HL-60/S4 treated with phorbol 12-myristate 13-acetate at 8.2 ng/mL for 4 days and 3 days (cell line): ENCODE measurements around the gene WDFY4.
"Not testable (repeated sequence)": the region's sequence is repeated elsewhere in the genome, so short reads cannot be mapped to it uniquely, and the experiment has no call there.

Experiments used
- in situ Hi-C: fragments of 300-500 bp; cut with MboI; formaldehyde crosslinking; loops from 2 replicates; pipeline ENCODE4 v1.15.0; 2022; ENCODE audit warnings: low sequenced_read_pairs

WDFY4 gene, protein sequence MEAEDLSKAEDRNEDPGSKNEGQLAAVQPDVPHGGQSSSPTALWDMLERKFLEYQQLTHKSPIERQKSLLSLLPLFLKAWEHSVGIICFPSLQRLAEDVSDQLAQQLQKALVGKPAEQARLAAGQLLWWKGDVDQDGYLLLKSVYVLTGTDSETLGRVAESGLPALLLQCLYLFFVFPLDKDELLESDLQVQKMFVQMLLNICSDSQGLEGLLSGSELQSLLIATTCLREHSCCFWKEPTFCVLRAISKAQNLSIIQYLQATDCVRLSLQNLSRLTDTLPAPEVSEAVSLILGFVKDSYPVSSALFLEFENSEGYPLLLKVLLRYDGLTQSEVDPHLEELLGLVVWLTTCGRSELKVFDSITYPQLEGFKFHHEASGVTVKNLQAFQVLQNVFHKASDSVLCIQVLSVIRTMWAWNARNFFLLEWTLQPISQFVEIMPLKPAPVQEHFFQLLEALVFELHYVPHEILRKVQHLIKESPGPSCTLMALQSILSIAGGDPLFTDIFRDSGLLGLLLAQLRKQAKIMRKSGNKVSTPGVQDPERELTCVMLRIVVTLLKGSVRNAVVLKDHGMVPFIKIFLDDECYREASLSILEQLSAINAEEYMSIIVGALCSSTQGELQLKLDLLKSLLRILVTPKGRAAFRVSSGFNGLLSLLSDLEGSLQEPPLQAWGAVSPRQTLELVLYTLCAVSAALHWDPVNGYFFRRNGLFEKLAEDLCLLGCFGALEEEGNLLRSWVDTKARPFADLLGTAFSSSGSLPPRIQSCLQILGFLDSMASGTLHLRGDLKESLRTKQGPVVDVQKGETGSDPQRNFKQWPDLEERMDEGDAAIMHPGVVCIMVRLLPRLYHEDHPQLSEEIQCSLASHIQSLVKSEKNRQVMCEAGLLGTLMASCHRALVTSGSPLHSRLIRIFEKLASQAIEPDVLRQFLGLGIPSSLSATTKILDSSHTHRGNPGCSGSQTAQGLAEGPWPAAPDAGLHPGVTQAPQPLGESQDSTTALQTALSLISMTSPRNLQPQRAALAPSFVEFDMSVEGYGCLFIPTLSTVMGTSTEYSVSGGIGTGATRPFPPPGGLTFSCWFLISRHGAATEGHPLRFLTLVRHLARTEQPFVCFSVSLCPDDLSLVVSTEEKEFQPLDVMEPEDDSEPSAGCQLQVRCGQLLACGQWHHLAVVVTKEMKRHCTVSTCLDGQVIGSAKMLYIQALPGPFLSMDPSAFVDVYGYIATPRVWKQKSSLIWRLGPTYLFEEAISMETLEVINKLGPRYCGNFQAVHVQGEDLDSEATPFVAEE (N-terminal part only)

DNA sequence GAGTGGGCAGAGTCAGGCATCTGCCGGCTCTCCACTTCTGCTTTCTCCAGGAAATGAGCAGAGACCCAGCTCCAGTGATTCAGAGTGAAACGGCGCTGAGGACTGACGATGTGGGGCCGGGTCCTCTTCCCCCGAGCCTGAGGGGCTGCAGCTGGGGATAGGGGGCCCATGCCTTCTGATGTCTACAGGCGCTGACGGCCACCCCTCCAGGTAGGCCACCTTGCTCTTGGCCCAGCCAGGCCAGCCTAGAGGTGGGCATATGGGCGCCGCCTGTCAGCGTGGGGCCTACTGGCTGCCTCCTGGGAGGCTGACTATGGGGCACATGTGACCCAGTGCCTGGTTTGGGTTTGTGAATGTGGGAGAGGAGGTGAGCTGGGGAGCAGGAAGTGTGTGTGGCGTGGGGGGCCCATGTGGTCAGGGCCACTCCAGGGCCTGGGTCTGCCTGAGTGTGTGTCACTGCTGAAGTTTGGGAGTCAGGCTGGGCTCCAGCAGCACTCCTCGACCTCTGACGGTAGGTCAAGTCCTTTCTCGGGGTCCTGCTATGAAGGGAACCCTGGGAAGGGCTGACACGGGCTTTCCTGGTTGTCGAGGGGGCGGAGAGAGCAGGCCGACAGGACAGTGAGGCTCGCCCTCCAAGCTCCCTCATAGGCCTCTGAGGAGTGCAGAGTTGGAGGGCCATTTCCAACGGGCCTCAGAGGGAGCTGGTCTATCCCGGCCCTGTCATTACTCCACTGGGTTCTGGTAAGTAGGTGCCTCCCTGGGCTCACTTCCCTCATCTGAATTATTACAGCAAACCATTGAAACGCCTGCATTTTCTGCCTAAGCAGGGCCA, at the start of gene WDFY4:
Gene WDFY4, plus strand, starts transcription at position 82 of the 832 bp plus-strand sequence. CDS start 24,860 bp downstream, outside the sequence.
- in situ Hi-C loops, result no loop called here

DNA sequence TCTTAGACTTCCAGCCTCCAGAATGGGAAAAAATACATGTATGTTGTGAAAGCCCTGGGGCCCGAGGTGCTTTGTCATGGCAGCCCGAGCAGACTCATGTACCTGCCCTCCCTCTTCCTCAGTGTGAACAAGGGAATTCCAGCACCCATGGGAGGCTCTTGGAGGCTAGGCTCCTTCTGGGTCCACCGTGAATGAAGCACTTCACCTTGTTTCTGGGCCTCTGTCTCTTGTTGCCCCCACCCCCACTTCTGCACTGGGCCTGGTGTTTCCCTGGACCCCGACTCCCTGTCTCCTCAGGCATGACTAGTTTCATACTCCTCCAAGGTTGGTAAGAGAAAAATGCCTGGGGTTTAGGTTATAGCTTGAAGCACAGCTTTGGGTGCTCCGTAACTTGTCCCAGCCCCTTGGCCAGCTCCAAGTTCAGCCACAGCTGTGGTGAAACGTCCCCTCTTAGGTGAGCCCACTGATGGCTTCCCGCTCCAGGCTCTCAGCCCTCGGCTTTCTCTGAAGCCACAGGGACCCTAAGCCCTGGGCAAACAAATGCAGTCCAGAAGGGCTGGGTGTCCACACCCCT, 49.6 kb upstream of the WDFY4 start:
- in situ Hi-C loops, result no loop called here

DNA sequence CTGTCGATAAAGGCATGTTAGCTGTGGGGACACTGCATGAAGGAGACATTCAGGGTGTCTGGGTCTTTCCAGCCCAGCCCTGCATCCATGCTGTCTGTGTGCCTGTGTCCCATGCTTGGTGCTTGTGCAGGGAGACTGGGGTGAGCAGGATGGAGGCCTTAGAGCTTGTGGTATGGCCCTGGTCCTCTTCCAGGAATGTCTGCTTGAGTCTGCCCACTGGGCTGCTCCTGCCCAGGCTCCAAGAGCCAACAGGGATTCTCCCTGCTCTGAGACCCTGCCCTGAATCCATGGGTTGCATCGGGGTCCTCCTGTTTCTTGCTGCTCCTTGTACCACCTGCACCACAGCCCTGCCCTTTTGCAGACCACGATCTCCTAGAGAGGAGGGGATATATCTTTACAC, 48.4 kb upstream of the WDFY4 start:
- in situ Hi-C loops, result no loop called here

DNA sequence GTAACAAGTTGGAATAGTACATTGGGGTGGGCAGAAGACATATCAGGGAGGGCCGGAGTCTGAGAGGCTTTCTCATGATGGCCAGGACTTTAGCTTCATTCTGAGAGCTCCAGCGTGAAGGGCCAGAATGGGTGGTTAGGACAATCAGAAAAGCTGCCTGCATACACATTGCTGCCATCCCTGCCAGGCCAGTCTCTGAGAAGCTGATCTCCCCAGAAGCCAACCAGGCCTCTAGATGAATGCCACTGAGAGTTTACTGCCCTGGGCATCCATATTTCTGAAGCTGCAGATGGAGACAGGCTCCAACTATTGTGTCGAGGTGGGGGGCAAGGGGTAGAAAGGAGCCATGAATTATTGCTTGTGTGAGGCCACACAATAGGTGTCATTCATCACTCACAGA, 47.8 kb upstream of the WDFY4 start:
- in situ Hi-C loops, result no loop called here

DNA sequence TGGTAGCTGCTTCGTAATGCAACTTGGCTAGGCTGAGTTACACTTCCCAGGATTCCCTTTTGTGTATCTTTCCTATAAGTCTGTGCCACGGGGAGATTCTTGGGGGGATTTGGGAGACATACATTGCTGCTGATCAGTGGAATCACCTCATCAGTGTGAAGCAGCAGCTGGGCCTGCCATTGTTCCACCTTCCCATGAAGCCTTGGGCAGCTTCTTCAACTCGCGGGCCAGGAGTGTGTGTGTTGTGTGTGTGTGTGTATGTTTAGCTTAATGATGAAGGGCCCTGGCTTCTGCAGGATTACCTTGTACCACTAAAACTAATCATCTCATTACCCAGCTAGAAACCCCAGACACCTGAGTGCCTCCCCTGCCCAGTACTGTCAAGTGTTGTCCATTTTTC, 46.5 kb upstream of the WDFY4 start:
- in situ Hi-C loops, result no loop called here

DNA sequence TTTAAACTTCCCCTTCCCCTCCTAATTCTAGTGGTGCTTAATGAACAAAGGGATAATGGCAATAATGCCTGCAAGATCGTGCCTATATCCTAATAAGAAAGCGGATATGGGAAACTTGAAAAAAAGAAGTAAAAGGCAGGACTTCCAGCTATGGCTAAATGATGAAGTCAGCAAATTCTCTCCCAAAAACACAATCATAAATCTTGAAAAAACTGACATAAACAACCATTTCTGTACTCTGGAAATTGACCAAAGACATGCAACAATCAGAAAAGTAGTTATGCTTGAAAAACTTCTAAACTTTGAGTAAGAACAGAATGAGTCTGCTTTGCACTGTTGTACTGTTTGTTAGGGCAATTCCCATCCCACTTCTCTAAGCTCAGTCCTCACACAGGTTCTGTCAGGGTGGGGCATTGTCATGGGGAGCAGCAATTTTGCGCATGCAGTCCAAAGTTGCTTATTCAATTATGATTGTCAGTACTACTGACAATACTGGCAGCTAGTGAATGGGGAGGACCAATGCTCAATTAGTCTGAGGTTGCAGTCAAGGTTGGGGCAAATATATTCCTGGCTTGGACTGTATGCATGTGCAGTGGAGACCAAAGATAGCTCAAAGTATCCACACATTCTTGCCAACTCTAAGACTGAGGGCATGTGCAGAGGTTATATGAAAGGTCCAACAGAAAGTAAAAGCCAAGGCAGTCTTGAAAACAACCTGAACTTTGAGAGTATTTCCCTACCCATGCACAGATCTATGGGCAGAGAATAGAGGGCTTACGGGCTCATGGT, 45.7 kb upstream of the WDFY4 start:
- in situ Hi-C loops, result no loop called here

DNA sequence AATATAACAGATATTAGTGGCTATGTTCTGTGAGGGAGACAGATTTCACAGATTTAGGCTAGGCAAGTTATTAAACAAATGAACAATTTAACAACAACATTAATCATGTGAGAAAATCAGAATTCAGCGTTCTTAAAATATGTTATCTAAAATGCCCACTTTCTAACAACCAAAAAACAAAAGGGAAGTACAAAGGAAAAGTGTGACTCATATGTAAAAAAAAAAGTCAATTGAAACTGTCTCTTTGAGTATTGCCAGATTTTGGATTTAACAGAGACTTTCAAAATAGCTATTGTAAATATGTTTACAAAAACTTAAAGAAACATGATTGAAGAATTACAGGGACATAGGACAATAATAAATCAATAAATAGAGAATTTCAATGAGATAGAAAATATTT, 45.0 kb upstream of the WDFY4 start:
- in situ Hi-C loops, result no loop called here

DNA sequence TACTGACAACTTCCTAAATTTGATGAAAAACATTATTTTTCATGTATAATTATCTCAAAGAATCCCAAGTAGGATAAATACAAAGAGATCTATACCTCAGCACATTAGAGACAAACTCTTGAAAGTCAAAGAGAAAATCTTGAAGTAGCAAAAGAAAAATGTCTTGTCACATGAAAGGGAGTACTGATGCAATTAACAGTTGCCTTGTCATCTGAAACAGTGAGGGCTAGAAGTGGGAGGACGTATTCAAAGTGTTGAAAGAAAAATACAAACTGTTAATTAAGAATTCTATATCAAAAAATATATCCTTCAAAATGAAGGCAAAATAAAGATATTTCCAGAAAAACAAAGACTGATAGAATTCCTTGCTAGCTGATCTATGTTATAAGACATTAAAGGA, 44.3 kb upstream of the WDFY4 start:
- in situ Hi-C loops, result no loop called here

DNA sequence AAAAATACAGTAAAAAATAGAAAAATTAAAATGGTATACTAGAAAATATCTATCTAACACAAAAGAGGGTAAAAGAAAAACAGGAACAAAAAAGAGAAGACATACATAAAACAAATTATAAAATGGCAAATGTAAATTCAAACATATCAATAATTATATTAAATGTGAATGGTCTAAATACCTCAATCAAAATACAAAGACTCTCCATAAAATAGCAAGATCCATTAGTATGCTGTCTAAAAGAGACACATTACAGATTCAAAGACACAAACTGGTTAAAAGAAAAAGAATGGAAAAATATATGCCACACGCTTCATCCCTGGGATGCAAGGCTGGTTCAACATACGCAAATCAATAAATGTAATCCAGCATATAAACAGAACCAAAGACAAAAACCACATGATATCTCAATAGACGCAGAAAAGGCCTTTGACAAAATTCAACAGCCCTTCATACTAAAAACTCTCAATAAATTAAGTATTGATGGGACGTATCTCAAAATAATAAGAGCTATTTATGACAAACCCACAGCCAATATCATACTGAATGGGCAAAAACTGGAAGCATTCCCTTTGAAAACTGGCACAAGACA, 43.5 kb upstream of the WDFY4 start:
- in situ Hi-C loops, result not testable (repeated sequence)

DNA sequence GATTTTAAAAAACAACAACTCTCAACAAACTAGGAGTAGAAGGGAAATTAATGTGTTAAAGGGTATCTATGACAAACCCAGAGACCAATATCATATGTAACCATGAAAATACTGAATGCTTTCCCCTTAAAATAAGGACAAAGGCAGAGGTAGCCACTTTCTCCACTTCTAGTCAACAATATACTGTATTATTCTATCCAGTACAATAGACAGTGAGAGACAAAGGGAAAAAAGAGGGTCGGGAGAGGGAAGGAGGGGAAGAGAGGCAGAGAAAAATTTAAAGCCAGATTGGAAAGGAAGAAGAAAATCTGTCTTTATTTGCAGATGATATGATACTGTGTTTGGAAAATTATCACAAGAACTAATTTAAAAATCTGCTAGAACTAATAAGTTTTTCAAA, 39.1 kb upstream of the WDFY4 start:
- in situ Hi-C loops, result no loop called here

DNA sequence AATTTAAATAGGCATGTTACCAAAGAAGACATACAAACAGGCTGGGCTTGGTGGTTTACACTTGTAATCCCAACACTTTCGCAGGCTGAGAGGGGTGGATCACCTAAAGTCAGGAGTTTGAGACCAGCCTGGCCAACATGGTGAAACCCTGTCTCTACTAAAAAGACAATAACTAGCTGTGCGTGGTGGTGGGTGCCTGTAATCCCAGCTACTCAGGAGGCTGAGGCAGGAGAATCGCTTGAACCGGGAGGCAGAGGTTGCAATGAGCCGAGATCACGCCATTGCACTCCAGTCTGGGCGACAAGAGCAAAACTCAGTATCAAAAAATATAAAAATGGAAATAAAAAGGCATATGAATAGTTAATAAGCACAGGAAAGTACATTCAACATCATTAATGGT, 37.6 kb upstream of the WDFY4 start:
- in situ Hi-C loops, result not testable (repeated sequence)

DNA sequence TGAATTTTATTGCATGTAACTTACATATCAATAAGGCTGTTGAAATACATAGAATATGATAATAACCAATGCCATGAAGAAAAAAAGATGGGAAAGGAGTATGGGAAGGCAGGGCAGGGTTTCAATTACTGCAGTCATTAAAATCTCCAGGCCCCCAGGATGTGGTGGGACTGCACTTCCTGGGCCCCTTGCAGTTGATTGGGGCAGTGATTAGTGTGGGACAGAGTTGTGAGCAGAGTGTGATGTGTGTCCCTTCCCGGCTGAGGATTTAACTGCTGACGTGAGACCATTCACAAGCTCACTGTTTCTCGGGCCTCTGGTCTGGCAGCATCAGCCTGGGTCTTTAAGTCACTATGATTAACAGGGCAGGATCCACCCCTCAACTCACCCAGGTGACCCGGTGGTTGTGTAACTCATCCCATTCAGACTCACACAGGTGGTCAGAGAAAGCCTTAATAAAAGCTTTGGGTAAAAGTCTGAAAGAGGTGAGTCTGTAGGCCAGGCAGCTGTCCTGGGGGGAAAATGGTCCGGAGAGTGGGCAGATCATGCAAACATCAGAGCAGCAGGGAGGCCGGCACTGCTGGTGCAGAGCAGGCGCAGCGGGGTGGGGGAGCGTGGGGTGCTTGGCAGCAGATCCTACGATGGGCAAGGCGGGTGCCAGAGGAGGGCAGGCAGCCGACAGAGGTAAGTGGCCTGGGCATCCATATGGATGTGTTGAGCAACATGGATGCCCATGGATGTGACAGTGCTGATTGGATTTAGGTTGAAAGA, 36.3 kb upstream of the WDFY4 start:
- in situ Hi-C loops, result no loop called here

DNA sequence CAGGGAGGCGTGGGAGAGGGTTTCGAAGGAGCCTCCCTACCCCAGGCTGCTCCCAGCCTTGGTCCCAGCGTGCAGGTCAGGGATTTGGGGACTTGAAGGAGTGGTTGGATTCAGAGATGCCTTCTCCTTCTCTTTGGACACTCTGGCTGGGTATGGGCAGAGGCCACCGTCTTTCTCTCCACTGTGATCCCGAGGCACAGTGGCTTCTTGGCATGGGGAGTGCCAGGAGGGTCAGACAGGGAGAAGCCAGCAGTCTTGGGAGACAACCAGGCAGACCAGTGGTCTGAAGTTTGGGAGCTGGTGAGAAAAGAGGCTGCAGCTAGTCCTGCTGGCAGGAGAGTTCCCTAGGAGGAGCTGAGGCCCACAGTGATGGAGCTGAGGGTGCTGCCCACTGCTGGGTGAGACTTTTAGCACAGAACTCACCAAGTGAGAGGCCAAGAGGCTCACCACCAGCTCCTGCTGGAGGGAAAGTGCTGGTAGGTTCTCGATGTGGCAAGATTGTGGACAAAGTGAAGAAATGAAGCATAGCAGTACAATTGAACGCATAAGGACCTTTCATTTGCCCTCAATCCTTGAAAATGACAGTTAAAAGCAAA, 35.2 kb upstream of the WDFY4 start:
- in situ Hi-C loops, result no loop called here

DNA sequence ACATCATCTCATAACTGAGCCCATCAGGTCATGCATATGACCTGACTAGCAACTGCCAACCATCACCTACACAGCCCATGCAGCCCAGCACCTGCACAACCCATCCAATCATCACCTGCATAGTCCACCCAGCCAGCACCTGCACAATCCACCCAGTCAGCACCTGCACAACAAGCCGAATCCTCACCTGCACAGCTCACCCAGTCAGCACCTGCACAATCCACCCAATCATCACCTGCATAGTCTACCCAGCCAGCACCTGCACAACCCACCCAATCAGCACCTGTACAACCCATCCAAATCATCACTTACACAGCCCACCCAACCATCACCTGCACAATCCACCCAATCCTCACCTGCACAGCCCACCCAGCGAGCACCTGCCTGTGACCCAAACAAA, 33.4 kb upstream of the WDFY4 start:
- in situ Hi-C loops, result loop anchor here (10.0 kb wide), 1 partner anchor 96 kb away; no protein-coding TSS in a partner anchor

DNA sequence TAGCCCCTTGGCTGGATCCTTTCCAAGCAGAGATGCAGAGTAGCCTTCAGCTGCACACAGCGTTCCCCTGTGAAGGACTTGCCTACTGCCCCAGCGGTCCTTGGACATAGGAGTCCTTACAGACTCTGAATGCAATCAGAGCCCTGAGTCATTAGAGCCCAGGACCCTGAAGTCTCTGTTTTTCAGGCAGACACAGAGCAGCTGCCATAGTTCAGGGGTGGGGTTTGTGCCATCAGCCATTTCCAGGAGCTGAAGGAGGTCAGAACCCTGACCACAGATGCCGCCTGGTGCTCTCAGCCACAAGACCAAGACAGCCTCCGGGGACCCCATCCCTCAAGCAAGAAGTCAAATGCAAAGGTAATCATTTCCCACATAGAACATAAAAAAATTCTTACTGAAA, 32.8 kb upstream of the WDFY4 start:
- in situ Hi-C loops, result loop anchor here (10.0 kb wide), 1 partner anchor 97 kb away; no protein-coding TSS in a partner anchor

DNA sequence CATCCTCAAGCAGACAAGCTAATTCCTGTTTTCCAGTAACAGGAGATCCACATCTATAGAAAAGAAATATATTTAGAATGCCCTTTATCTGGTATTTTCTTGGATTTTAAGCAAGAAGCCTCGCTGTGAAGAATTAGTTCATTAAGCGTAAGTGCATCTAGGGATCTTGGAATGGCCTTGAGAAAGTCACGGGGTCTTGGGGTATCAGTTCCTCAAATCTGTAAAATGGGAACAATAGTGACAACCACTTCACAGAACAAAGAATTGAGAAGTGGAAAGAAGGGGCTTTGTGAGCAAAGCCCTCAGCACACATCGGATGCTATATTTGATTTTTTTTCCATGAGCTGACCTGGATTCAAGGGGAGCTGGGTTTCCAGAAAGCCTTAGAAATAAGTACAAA, 32.3 kb upstream of the WDFY4 start:
- in situ Hi-C loops, result loop anchor here (10.0 kb wide), 1 partner anchor 98 kb away; no protein-coding TSS in a partner anchor

DNA sequence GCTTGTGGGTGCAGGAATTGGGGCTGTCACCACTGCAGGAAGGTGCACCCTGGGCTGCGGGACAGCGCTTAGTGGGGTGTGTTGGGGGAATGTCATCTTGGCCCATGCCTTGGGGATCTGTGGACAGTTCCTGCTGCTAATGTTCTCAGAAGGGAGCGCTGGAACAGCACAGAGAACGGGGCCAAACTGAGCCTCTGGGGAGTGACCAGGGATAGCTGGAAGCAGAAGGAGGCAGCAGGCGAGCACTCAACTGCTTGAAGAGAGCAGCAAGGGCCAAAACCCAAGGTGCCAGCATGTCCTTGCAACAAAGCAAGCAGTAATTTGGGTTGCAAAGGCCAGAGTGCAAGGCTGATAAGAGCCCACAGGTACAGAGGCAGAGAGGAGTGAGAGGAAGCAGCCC, 31.3 kb upstream of the WDFY4 start:
- in situ Hi-C loops, result loop anchor here (10.0 kb wide), 1 partner anchor 99 kb away; no protein-coding TSS in a partner anchor
